GM18868 (cell line): ENCODE data around the gene SEPSECS.

ENCODE experiments used
- ATAC-seq: cut with Tn5 transposase; IDR thresholded peaks from one replicate; pipeline ENCODE4 v1.9.1; 2021; ENCODE audit warnings: mild to moderate bottlenecking, moderate library complexity; ENCODE audit not compliant: unreplicated experiment

SEPSECS gene

GRCh38 chr4:25159837-25160713 is at the start of gene SEPSECS:
Gene SEPSECS, minus strand, starts transcription at chr4:25160449. Its CDS starts 80 bp downstream, at chr4:25160369.
- peak; percentile 85 for ATAC-seq

GRCh38 chr4:25209702-25210101 is 49.5 kb upstream of the SEPSECS start:
- no peak for ATAC-seq

GRCh38 chr4:25207997-25208396 is 47.7 kb upstream of the SEPSECS start:
- ATAC-seq = no peak

GRCh38 chr4:25198713-25199112 is 38.5 kb upstream of the SEPSECS start:
- no peak for ATAC-seq

- no peak for ATAC-seq
Observed at GRCh38 chr4:25190407-25190806, 30.2 kb upstream of the SEPSECS start.

- no peak for ATAC-seq
Observed at GRCh38 chr4:25184056-25184455, 23.8 kb upstream of the SEPSECS start.

- no peak for ATAC-seq
Observed at GRCh38 chr4:25182937-25183336, 22.7 kb upstream of the SEPSECS start.

GRCh38 chr4:25180524-25181131 is 20.4 kb upstream of the SEPSECS start:
- ATAC-seq = peak; percentile 93

- no peak for ATAC-seq
Observed at GRCh38 chr4:25178838-25179261, 18.6 kb upstream of the SEPSECS start.

- ATAC-seq = no peak
Observed at GRCh38 chr4:25177147-25177546, 16.9 kb upstream of the SEPSECS start.

GRCh38 chr4:25174674-25175073 is 14.4 kb upstream of the SEPSECS start:
- no peak for ATAC-seq

- ATAC-seq = peak; percentile 88
Observed at GRCh38 chr4:25172961-25173915, 13.0 kb upstream of the SEPSECS start.

- no peak for ATAC-seq
Observed at GRCh38 chr4:25171201-25171865, 11.1 kb upstream of the SEPSECS start.

GRCh38 chr4:25169446-25169845 is 9.2 kb upstream of the SEPSECS start:
- no peak for ATAC-seq

- no peak for ATAC-seq
Observed at GRCh38 chr4:25165916-25166315, 5.7 kb upstream of the SEPSECS start.

GRCh38 chr4:25163196-25163595 is 2.9 kb upstream of the SEPSECS start:
- no peak for ATAC-seq

GRCh38 chr4:25162566-25162965 is 2.3 kb upstream of the SEPSECS start:
- no peak for ATAC-seq

- no peak for ATAC-seq
Observed at GRCh38 chr4:25161593-25161950, 1.3 kb upstream of the SEPSECS start.

- ATAC-seq = peak; percentile 31
Observed at GRCh38 chr4:25160714-25161592, 704 bp upstream of the SEPSECS start.

- no peak for ATAC-seq
Observed at GRCh38 chr4:25158817-25159216, 1.4 kb downstream of the SEPSECS start.
